GM23248 (cell line): ENCODE data around the gene MAPK8IP1. TPM values are rescaled to one million over a fixed set of nuclear protein-coding genes. Genes with fewer than 3 reads are reported as not detected.

Experiments used
- DNase-seq: peaks from one replicate; pipeline ENCODE4 v3.0.0-alpha.2; 2015
- H2AFZ ChIP-seq: fragments of 200-600 bp; sonication (generic); 2 replicates; pipeline ENCODE4 v1.6.1; 2016; ENCODE audit warnings: antibody characterized with exemption
- H3F3A ChIP-seq: fragments of 200-600 bp; sonication (generic); 2 replicates; pipeline ENCODE4 v1.6.1; 2016; ENCODE audit warnings: mild to moderate bottlenecking, antibody characterized with exemption, mixed run types; ENCODE audit not compliant: insufficient read depth
- H3K27ac ChIP-seq: fragments of 200-600 bp; sonication (generic); 2 replicates; pipeline ENCODE4 v1.5.1; 2016; ENCODE audit warnings: mild to moderate bottlenecking
- H3K27me3 ChIP-seq: fragments of 200-600 bp; sonication (generic); replicated peaks from 2 replicates; pipeline ENCODE4 v1.6.1; 2016; ENCODE audit warnings: mild to moderate bottlenecking; ENCODE audit not compliant: insufficient read depth
- H3K36me3 ChIP-seq: fragments of 200-600 bp; sonication (generic); 2 replicates; pipeline ENCODE4 v1.6.1; 2016; ENCODE audit warnings: low read depth, mild to moderate bottlenecking
- H3K4me1 ChIP-seq: fragments of 200-600 bp; sonication (generic); 2 replicates; pipeline ENCODE4 v1.6.1; 2016; ENCODE audit warnings: mild to moderate bottlenecking; ENCODE audit not compliant: insufficient read depth
- H3K4me2 ChIP-seq: fragments of 200-600 bp; sonication (generic); one replicate; pipeline ENCODE4 v1.6.1; 2016; ENCODE audit warnings: mild to moderate bottlenecking; ENCODE audit not compliant: unreplicated experiment
- H3K4me3 ChIP-seq: fragments of 200-600 bp; sonication (generic); 2 replicates; pipeline ENCODE4 v1.5.1; 2016; ENCODE audit warnings: mild to moderate bottlenecking
- H3K79me2 ChIP-seq: fragments of 200-600 bp; sonication (generic); 2 replicates; pipeline ENCODE4 v1.6.1; 2016; ENCODE audit warnings: mild to moderate bottlenecking; ENCODE audit not compliant: insufficient read depth
- H3K9ac ChIP-seq: fragments of 200-600 bp; sonication (generic); 2 replicates; pipeline ENCODE4 v1.6.1; 2016; ENCODE audit warnings: mild to moderate bottlenecking
- H3K9me2 ChIP-seq: fragments of 200-600 bp; sonication (generic); 2 replicates; pipeline ENCODE4 v1.6.1; 2016; ENCODE audit warnings: mixed run types, mild to moderate bottlenecking, moderate library complexity; ENCODE audit not compliant: insufficient read depth
- H3K9me3 ChIP-seq: fragments of 200-600 bp; sonication (generic); one replicate; pipeline ENCODE4 v1.6.1; 2017; ENCODE audit warnings: low read depth
- H4K20me1 ChIP-seq: fragments of 200-600 bp; sonication (generic); 2 replicates; pipeline ENCODE4 v1.6.0; 2016; ENCODE audit not compliant: insufficient read depth
- EZH2 ChIP-seq: fragments of 200-600 bp; sonication (generic); IDR thresholded peaks from 2 replicates; pipeline ENCODE4 v1.6.1; 2018; ENCODE audit warnings: antibody characterized with exemption, mild to moderate bottlenecking; ENCODE audit not compliant: insufficient read depth, poor library complexity, severe bottlenecking
- EZH2phosphoT487 ChIP-seq: fragments of 200-600 bp; sonication (generic); IDR thresholded peaks from 2 replicates; pipeline ENCODE4 v1.6.1; 2018; ENCODE audit warnings: antibody characterized with exemption, moderate library complexity, mild to moderate bottlenecking, low read depth; ENCODE audit not compliant: insufficient read depth
- WGBS, 2 experiments: methylation state at CpG; one replicate each; pipeline ENCODE4 v1.1.6; 2015 to 2017; ENCODE audit warnings: low lambda C conversion rate in 2 of 2, low coverage in 1 of 2; ENCODE audit errors: missing lambda C conversion rate in 2 of 2; 5-methylcytosine and 5-hydroxymethylcytosine counted together
- in situ Hi-C: fragments of 300-500 bp; cut with MboI; formaldehyde crosslinking; loops from 2 replicates; pipeline ENCODE4 v1.15.0; 2020
- polyA plus RNA-seq: library from polyadenylated mRNA; unstranded; fragments of >200 nt; fragmentation: Nextera tagmentation; extraction: Ambion mirVana; gene quantifications from 2 replicates; pipeline ENCODE4 v1.2.1, GENCODE V29; 2016
- total RNA-seq: library from RNA; depleted of rRNA; stranded (reverse); fragments of >200 nt; shearing (Covaris generic); gene quantifications from 2 replicates; pipeline ENCODE4 v1.2.3, GENCODE V29; 2014

Gene MAPK8IP1
- total and polyA plus RNA-seq, 2 experiments from 2014 or later: 1.8 to 9.5 TPM

- H3K79me2 ChIP-seq: no peaks in the 10 kb centered on the region
- H3K9ac ChIP-seq: no peak overlapping the region
- no peak overlapping the region for H3K4me2 ChIP-seq
- no peaks in the 10 kb centered on the region for H3F3A ChIP-seq
- no peak overlapping the region for H3K27ac ChIP-seq
- no peaks in the 10 kb centered on the region for H3K27me3 ChIP-seq
- no peaks in the 10 kb centered on the region for H3K9me2 ChIP-seq
- in situ Hi-C loops: no loop called here
- no peaks in the 10 kb centered on the region for H4K20me1 ChIP-seq
- no peak overlapping the region for H3K4me3 ChIP-seq
- no peaks in the 10 kb centered on the region for H3K36me3 ChIP-seq
- no peaks in the 10 kb centered on the region for H3K9me3 ChIP-seq
- no peaks in the 10 kb centered on the region for H3K4me1 ChIP-seq
- DNase-seq: no peak
- H2AFZ ChIP-seq: no peak overlapping the region
- TF ChIP-seq EZH2phosphoT487 (no peak), EZH2 (no peak)
- WGBS, 2 experiments: 80 to 82% methylated on average over 13 of the region's 13 CpGs
These were observed 43.2 kb downstream of the MAPK8IP1 start for GRCh38 chr11:45928535-45929215.

DNA sequence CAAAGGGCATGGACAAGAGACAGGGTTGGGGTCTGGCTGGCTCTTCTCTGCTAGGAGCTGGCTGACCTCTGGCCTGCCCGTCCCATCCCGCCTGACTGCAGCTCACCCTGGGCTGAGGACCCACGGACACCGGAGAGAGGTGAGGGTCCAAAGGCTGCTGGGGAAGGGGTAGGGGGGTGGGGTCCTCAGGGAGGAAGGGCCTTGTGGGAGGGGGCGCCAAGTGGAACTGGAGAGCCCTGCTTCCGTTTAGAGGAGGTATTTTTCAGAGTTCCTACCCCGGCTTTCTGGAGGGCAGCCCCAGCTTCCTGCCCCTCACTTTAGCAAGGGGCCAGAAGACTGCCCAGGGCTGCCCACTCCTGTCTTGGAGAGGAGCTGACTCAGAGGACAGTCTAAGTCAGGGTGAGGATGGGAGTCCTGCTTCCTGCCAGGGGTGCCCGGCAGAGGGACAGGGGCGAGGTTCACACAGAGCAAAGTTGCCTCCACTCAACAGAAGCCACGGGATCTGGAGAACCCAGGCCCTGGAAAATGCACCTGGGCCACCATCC lies 44.1 kb downstream of the MAPK8IP1 start:
- no peaks in the 10 kb centered on the region for H3K79me2 ChIP-seq
- H4K20me1 ChIP-seq: no peaks in the 10 kb centered on the region
- TF ChIP-seq EZH2 (no peak), EZH2phosphoT487 (no peak)
- no peak overlapping the region for H2AFZ ChIP-seq
- 82 to 92% methylated on average over 9 to 10 of the region's 10 CpGs for WGBS, 2 experiments
- no peaks in the 10 kb centered on the region for H3K9me2 ChIP-seq
- no peaks in the 10 kb centered on the region for H3F3A ChIP-seq
- DNase-seq: peak; percentile 40
- no peaks in the 10 kb centered on the region for H3K27me3 ChIP-seq
- H3K4me1 ChIP-seq: no peaks in the 10 kb centered on the region
- H3K4me3 ChIP-seq: no peak overlapping the region
- in situ Hi-C loops: no loop called here
- no peak overlapping the region for H3K4me2 ChIP-seq
- H3K9me3 ChIP-seq: no peaks in the 10 kb centered on the region
- no peak overlapping the region for H3K9ac ChIP-seq
- H3K36me3 ChIP-seq: no peaks in the 10 kb centered on the region
- no peak overlapping the region for H3K27ac ChIP-seq

GRCh38 chr11:45930031-45930794 lies 44.8 kb downstream of the MAPK8IP1 start:
- no peak overlapping the region for H3K27ac ChIP-seq
- 81 to 85% methylated on average over 14 of the region's 14 CpGs for WGBS, 2 experiments
- H2AFZ ChIP-seq: no peak overlapping the region
- DNase-seq: no peak
- in situ Hi-C loops: no loop called here
- no peaks in the 10 kb centered on the region for H3K9me2 ChIP-seq
- H3K4me3 ChIP-seq: no peak overlapping the region
- no peaks in the 10 kb centered on the region for H4K20me1 ChIP-seq
- H3K4me2 ChIP-seq: no peak overlapping the region
- TF ChIP-seq EZH2phosphoT487 (no peak), EZH2 (no peak)
- no peak overlapping the region for H3K9ac ChIP-seq
- H3K9me3 ChIP-seq: no peaks in the 10 kb centered on the region
- H3F3A ChIP-seq: no peaks in the 10 kb centered on the region
- no peaks in the 10 kb centered on the region for H3K4me1 ChIP-seq
- no peaks in the 10 kb centered on the region for H3K79me2 ChIP-seq
- no peaks in the 10 kb centered on the region for H3K27me3 ChIP-seq
- peaks cover 3% of the 10 kb centered on the region; the same call in 1 of the 2 replicates for H3K36me3 ChIP-seq

DNA sequence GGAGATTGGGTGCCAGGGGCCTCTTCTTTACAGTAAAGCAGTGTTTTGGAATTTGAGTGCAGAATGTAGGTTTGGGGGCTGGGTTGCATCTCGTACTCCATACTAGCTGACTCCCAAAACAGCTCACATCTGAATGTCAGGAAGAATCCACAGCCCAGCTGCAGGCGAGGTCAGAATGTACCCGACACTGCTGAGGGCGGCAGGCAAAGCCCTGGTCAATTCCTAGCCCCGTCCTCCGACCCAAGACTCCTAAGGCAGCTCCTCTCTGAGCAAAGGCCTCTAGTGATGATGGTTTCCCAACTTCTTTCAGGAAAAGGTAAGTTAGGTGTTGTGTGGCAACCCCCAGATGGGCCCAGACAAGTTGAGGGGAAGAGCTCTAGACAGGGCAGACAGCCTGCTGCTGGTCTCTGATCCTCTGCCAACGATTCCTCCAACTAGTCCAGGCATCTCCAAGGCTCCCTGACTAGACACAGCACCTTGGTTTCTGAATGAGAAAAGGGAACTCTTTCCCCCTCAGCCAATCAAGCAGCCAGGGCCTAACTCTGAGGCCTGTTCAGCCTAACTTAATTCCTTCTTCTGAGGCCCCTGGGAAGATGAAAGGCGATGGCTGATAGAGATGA lies 45.6 kb downstream of the MAPK8IP1 start:
- 67 to 76% methylated on average over 7 to 8 of the region's 8 CpGs for WGBS, 2 experiments
- Histone ChIP-seq H3K27ac (no peak overlapping the region), H3K9me3 (no peaks in the 10 kb centered on the region), H3K9me2 (no peaks in the 10 kb centered on the region), H3K79me2 (no peaks in the 10 kb centered on the region), H3K9ac (no peak overlapping the region), H3K36me3 (peaks cover 10% of the 10 kb centered on the region), H4K20me1 (no peaks in the 10 kb centered on the region), H2AFZ (no peak overlapping the region), H3K4me1 (no peaks in the 10 kb centered on the region), H3K4me3 (no peak overlapping the region), H3K27me3 (no peaks in the 10 kb centered on the region), H3K4me2 (no peak overlapping the region), H3F3A (no peaks in the 10 kb centered on the region)
- DNase-seq: no peak
- in situ Hi-C loops: no loop called here
- TF ChIP-seq EZH2 (no peak), EZH2phosphoT487 (no peak)
